ACC112 (cell line): ENCODE results near the gene MAGI1.

Source experiments
- H2AFZ ChIP-seq: fragments of 200-600 bp; sonication (generic); one replicate; pipeline ENCODE4 v1.6.0; 2017; ENCODE audit warnings: antibody characterized with exemption, low read length; ENCODE audit not compliant: unreplicated experiment
- H3K27ac ChIP-seq: fragments of 200-600 bp; sonication (generic); 2 replicates; pipeline ENCODE4 v1.5.1; 2014; ENCODE audit warnings: low read depth, mild to moderate bottlenecking, antibody characterized with exemption, low read length, moderate library complexity
- H3K27me3 ChIP-seq: fragments of 200-600 bp; sonication (generic); 2 replicates; pipeline ENCODE4 v1.6.1; 2014; ENCODE audit warnings: mild to moderate bottlenecking, antibody characterized with exemption, low read length, moderate library complexity, mixed read lengths; ENCODE audit not compliant: insufficient read depth
- H3K36me3 ChIP-seq: fragments of 200-600 bp; sonication (generic); 2 replicates; pipeline ENCODE4 v1.6.1; 2016; ENCODE audit warnings: mild to moderate bottlenecking, antibody characterized with exemption, low read length, moderate library complexity, mixed read lengths; ENCODE audit not compliant: insufficient read depth
- H3K4me1 ChIP-seq: fragments of 200-600 bp; sonication (generic); one replicate; pipeline ENCODE4 v1.6.1; 2016; ENCODE audit warnings: low read length, mixed read lengths; ENCODE audit not compliant: insufficient read depth, unreplicated experiment, control insufficient read depth
- H3K4me3 ChIP-seq: fragments of 200-600 bp; sonication (generic); 2 replicates; pipeline ENCODE4 v1.5.1; 2014; ENCODE audit warnings: mild to moderate bottlenecking, low read depth, low read length
- H3K79me2 ChIP-seq: fragments of 200-600 bp; sonication (generic); one replicate; pipeline ENCODE4 v1.6.0; 2016; ENCODE audit warnings: low read length; ENCODE audit not compliant: control insufficient read depth, unreplicated experiment, insufficient read depth

The MAGI1 gene

DNA sequence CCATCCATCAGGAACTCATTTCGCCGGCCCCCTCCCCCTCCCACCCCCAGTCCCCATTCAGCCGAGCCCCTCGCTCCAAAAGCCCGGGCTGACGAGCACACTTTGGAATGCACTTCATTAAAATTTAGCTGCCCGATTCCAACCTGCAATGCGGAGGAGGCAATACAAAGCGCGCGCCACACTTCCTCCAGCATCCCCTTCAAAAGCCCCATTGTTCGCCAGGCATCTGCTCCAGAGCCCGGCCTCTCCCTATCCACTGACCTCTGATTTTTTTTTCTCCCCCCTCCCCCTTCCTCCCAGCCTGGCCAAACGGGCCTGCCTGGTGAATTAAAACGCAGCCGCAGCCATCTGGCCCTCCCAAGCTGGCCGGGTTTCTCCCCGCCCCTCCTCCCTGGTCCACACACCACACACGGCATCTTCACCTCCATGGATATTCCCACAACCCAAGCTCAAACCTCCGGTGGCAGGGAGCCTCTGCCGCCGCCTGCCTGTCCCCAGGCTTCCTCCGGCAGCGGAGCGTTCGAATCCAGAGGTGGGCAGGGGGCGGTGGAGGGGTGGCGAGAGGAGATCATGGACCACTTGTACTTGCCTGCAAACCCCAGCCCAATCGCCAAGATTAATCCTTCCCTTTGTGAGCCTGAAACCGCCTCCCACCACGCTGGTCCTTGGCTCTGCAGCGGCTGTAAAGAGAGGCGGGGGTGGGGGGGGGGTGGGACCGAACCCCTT lies 441.3 kb downstream of the MAGI1 start:
- peak overlapping the region; percentile 76 for H3K4me3 ChIP-seq
- H3K4me1 ChIP-seq, result peaks cover 3% of the 10 kb centered on the region
- no peak overlapping the region for H2AFZ ChIP-seq
- no peaks in the 10 kb centered on the region for H3K79me2 ChIP-seq
- H3K27me3 ChIP-seq, result peaks cover 3% of the 10 kb centered on the region; the same call in 1 of the 2 replicates
- H3K36me3 ChIP-seq, result no peaks in the 10 kb centered on the region
- H3K27ac ChIP-seq, result no peak overlapping the region

- H3K4me1 ChIP-seq, result peaks cover 3% of the 10 kb centered on the region
- H3K27ac ChIP-seq, result no peak overlapping the region
- H2AFZ ChIP-seq, result no peak overlapping the region
- no peaks in the 10 kb centered on the region for H3K36me3 ChIP-seq
- peaks cover 3% of the 10 kb centered on the region; the same call in 1 of the 2 replicates for H3K27me3 ChIP-seq
- peak overlapping the region; percentile 76 for H3K4me3 ChIP-seq
- H3K79me2 ChIP-seq, result no peaks in the 10 kb centered on the region
These were observed 442.0 kb downstream of the MAGI1 start for GRCh38 chr3:65596571-65597225.

GRCh38 chr3:65596029-65596300 lies 442.8 kb downstream of the MAGI1 start:
- Histone ChIP-seq H3K79me2 (no peaks in the 10 kb centered on the region), H3K4me3 (no peak overlapping the region), H3K27ac (no peak overlapping the region), H3K4me1 (peaks cover 3% of the 10 kb centered on the region), H3K27me3 (peaks cover 3% of the 10 kb centered on the region; the same call in 1 of the 2 replicates), H2AFZ (no peak overlapping the region), H3K36me3 (no peaks in the 10 kb centered on the region)

DNA sequence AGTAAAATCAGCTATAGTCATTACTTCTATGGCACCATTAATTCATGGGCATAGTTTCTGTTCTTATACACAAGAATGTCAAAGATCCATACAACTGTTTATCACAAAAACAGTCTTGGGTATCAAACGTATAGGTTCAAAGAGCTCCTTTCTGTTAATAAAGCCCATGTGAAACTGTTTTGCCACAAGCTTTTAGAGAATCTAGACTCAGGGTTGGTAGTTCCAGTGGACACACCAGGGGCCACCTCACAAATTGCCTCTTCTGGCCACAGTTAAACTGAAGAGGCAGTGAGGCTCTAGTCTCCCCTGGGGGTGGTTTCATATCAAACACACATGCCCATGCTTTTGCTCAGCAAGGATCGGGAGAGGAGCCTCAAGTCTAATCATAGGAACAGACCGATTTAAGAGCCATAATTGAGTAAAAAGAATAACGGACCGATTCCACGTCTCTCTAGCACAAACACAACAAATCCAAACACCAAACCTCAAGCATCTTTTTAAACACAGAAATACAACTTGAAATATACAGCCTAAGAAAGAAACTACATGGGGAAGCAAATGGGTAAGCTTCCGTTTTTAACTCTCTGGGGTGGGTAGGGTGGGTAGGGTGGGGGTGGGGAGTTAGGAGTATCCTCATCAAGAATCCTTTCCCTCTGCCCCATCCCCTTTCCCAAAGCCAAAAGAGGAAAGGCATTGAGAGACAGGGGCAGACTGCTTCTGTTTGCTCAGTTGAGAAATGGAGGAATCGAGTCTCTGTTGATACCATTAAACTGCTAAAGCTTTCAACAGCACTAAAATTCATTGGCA lies 443.3 kb downstream of the MAGI1 start:
- peaks cover 3% of the 10 kb centered on the region for H3K4me1 ChIP-seq
- H3K27me3 ChIP-seq, result peaks cover 3% of the 10 kb centered on the region; the same call in 1 of the 2 replicates
- H3K4me3 ChIP-seq, result no peak overlapping the region
- H2AFZ ChIP-seq, result no peak overlapping the region
- no peaks in the 10 kb centered on the region for H3K79me2 ChIP-seq
- H3K27ac ChIP-seq, result no peak overlapping the region
- no peaks in the 10 kb centered on the region for H3K36me3 ChIP-seq

- no peak overlapping the region for H2AFZ ChIP-seq
- no peaks in the 10 kb centered on the region for H3K79me2 ChIP-seq
- no peaks in the 10 kb centered on the region for H3K36me3 ChIP-seq
- H3K27me3 ChIP-seq, result peaks cover 3% of the 10 kb centered on the region; the same call in 1 of the 2 replicates
- H3K4me3 ChIP-seq, result no peak overlapping the region
- H3K4me1 ChIP-seq, result peaks cover 3% of the 10 kb centered on the region
- no peak overlapping the region for H3K27ac ChIP-seq
These were observed 444.7 kb downstream of the MAGI1 start for GRCh38 chr3:65593780-65594752.

- Histone ChIP-seq H3K4me3 (no peak overlapping the region), H3K27me3 (no peaks in the 10 kb centered on the region; the same call in 1 of the 2 replicates), H3K4me1 (no peaks in the 10 kb centered on the region), H3K27ac (no peak overlapping the region), H2AFZ (no peak overlapping the region), H3K79me2 (no peaks in the 10 kb centered on the region), H3K36me3 (no peaks in the 10 kb centered on the region)
These were observed 447.4 kb downstream of the MAGI1 start for GRCh38 chr3:65591313-65591712.

DNA sequence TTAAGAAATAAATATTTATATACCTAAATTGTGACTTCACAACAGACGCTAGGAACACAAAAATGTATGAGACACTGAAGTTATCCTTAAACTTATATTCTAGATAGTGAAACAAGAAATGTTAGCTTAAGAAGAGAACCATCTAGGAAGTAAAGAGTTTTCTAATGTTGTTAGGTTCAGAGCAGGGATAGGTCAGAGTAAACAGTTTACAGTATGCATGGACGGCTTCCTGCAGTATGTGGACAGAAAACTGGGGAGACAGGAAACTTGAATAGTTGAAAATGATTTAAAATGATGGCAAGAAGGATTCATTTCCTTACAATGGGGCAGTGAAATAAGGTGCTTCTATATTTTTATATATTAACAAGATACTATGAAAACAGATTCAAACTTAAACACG lies 449.8 kb downstream of the MAGI1 start:
- no peak overlapping the region for H3K27ac ChIP-seq
- H3K4me3 ChIP-seq, result no peak overlapping the region
- H3K36me3 ChIP-seq, result no peaks in the 10 kb centered on the region
- H3K4me1 ChIP-seq, result no peaks in the 10 kb centered on the region
- H2AFZ ChIP-seq, result no peak overlapping the region
- no peaks in the 10 kb centered on the region for H3K79me2 ChIP-seq
- H3K27me3 ChIP-seq, result no peaks in the 10 kb centered on the region

DNA sequence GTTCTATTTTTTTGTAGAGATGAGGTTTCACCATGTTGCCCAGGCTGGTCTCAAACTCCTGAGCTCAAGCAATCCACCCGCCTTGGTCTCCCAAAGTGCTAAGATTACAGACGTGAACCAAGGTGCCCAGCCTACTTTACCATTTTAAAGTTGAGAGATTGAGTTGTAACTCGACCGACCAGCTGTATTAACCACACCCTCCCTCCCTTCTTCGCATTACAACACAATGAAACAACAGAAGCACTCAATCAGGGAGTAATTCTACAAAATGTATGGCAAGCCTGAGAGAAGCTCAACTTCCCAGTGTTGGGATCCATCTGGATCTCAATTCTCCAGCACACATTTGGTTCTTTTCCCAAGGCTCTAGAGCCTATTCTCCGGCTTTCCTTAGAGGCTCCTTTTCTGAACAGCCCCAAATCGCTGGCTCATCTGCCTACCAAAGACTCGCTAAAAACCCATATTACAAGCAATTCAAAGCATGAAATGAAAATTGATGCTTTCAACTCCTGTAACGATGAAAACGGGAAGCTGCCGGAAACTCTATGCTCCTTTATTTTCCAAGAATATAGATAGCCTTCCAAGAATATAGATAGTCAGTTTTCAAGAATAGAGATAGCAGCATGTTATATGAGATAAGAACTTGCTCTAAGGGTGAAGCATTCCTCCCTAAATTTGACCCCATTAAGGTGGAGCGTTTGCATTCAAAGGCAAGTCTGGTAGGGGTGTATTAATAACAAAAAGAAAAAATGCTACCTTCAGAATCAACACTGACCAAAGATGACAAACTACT lies 450.9 kb downstream of the MAGI1 start:
- Histone ChIP-seq H3K27ac (no peak overlapping the region), H3K4me3 (no peak overlapping the region), H3K4me1 (no peaks in the 10 kb centered on the region), H3K27me3 (no peaks in the 10 kb centered on the region), H3K36me3 (no peaks in the 10 kb centered on the region), H3K79me2 (no peaks in the 10 kb centered on the region), H2AFZ (no peak overlapping the region)

GRCh38 chr3:65584913-65585312 lies 453.8 kb downstream of the MAGI1 start:
- no peaks in the 10 kb centered on the region for H3K27me3 ChIP-seq
- no peaks in the 10 kb centered on the region for H3K36me3 ChIP-seq
- H3K4me3 ChIP-seq, result no peak overlapping the region
- no peak overlapping the region for H3K27ac ChIP-seq
- H2AFZ ChIP-seq, result no peak overlapping the region
- no peaks in the 10 kb centered on the region for H3K79me2 ChIP-seq
- no peaks in the 10 kb centered on the region for H3K4me1 ChIP-seq
